Heart left ventricle (tissue), 16 donors: ENCODE data around the gene ECHS1. TPM values are rescaled to one million over a fixed set of nuclear protein-coding genes. Genes with fewer than 3 reads are reported as not detected.

ENCODE experiments used
- ATAC-seq, 4 donors: fragments of 200-7000 bp; cut with Tn5 transposase; one replicate each; pipeline ENCODE4 v1.9.1; 2020 to 2022; ENCODE audit warnings: moderate library complexity in 4 of 4, mild to moderate bottlenecking in 3 of 4, moderate number of reproducible peaks in 1 of 4
- DNase-seq, 5 donors: peaks; one replicate each; pipeline ENCODE4 v3.0.0-alpha.2; 2020
- H3K27ac ChIP-seq, 12 donors: fragments of 200-600 bp; sonication (generic) in 4 of 12; one replicate each; pipeline versions ENCODE4 v1.5.0 to v1.8.0; 2016 to 2022; ENCODE audit warnings: mild to moderate bottlenecking in 2 of 12
- H3K27me3 ChIP-seq, 9 donors: fragments of 200-600 bp; sonication (generic) in 2 of 9; one replicate each; pipeline versions ENCODE4 v1.5.1 to v1.8.0; 2016 to 2022; ENCODE audit warnings: mild to moderate bottlenecking in 3 of 9
- H3K36me3 ChIP-seq, 9 donors: fragments of 200-600 bp; sonication (generic) in 2 of 9; one replicate each; pipeline versions ENCODE4 v1.5.0 to v1.8.0; 2018 to 2022; ENCODE audit warnings: mild to moderate bottlenecking in 2 of 9
- H3K4me1 ChIP-seq, 12 donors: fragments of 200-600 bp; sonication (generic) in 4 of 12; one replicate each; pipeline versions ENCODE4 v1.5.0 to v1.8.0; 2016 to 2022; ENCODE audit warnings: mild to moderate bottlenecking in 3 of 12
- H3K4me3 ChIP-seq, 12 donors: fragments of 200-600 bp; sonication (generic) in 4 of 12; one replicate each; pipeline versions ENCODE4 v1.5.0 to v1.8.0; 2017 to 2022; ENCODE audit warnings: mild to moderate bottlenecking in 9 of 12, moderate library complexity in 4 of 12
- H3K9me3 ChIP-seq, 12 donors: fragments of 200-600 bp; sonication (generic) in 4 of 12; one replicate each; pipeline versions ENCODE4 v1.5.0 to v1.8.0; 2016 to 2022; ENCODE audit warnings: mild to moderate bottlenecking in 1 of 12
- POLR2A ChIP-seq, 2 donors: fragments of 450-650 bp; IDR thresholded peaks; one replicate each; pipeline ENCODE4 v1.6.1; 2017; ENCODE audit warnings: antibody characterized with exemption in 2 of 2, mild to moderate bottlenecking in 2 of 2, moderate library complexity in 2 of 2
- whole genome bisulfite sequencing, 4 donors: extraction: QIAGEN DNeasy Blood & Tissue Kit in 2 of 4; methylation state at CpG; one replicate each; pipeline versions ENCODE4 v1.1.5 to v1.1.7; 2013 to 2018; 5-methylcytosine and 5-hydroxymethylcytosine counted together
- intact Hi-C, 10 donors: fragments of 100-400 bp; cut with DNase I; formaldehyde crosslinking; loops; one replicate each; pipeline versions ENCODE4 v1.11.1 to v1.14.2; 2022
- polyA plus RNA-seq, 2 donors: library from polyadenylated mRNA; stranded (reverse); fragments of 200-250 nt; gene quantifications; one replicate each; pipeline ENCODE4 v1.2.3, GENCODE V29; 2013
- total RNA-seq, 9 donors: library from RNA; depleted of rRNA in 2 of 9; stranded (reverse); fragments of >200 nt in 2 of 9; fragmentation: NEBNext Ultra II Directional in 3 of 9; extraction: Animal tissue kit (Norgen Biotek cat#: 25700) in 3 of 9; gene quantifications; one replicate each; pipeline versions ENCODE4 v1.1.0 to v1.2.4, GENCODE V29; 2016 to 2023
- TF ChIP-seq, protein P1 (sequence below), 12 donors: fragments of 200-600 bp; sonication (generic) in 4 of 12; IDR thresholded peaks; one replicate each; pipeline versions ENCODE4 v1.5.0 to v1.8.0; 2018 to 2022; ENCODE audit warnings: antibody characterized with exemption in 12 of 12, mild to moderate bottlenecking in 5 of 12
- donor health status: ischemic (EF 13 %, LVEDD 7.1; RV severe dilation, severe dysfunction).
- donor health status: healthy with polysubstance abuse.
- donor health status: DM: no; HTN: yes; CAD: no.
- donor health status: DM: no; HTN: no; CAD: no.
- donor health status: ischemic (EF 25% LVEDD 6.9; RV normal size, moderate dysfunction).
- donor health status: ischemic (EF 25% LVEDD 5.7; RV mildly dilated, moderate dysfunction).
- donor health status: healthy.
- donor health status: DM: yes; HTN: yes; CAD: no.
- donor health status: ischemic (EF 35%, LVEDD 5.7; RV mildly dilated, moderate dysfunction).
- donor health status: nonischemic (EF 11% LVEDD 7.7; RV severe dilation, severe dysfunction).
- donor health status: DM: yes; HTN: yes; CAD: no.
- donor health status: PGD.
- donor health status: ischemic (EF 29% LVEDD 5.4; RV normal size, mild dysfunction).
- donor health status: nonischemic (EF 23%, LVEDD 6.1; RV moderate dilation, normal function).

The ECHS1 gene
- total and polyA plus RNA-seq, 11 donors: 132 to 303 (median 201) TPM

DNA sequence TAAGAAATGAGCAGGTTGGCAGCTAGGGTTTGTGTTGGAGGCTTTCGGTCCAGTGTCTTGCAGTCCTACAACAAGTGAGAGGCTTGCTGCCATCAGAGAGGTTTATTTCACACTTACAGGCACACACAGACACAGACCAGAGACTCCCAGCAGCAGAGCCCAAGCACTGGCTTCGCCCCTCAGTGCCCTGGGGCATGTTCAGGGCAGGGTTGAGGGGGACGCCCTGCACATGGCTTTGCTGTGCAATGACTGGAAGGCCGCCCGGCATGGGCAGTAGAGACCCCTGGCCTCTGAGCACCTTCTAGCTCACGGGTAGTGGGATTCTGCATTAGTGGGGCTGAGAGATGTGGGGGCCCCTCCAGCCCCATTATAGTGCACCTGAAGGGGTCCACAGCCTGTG, 47.4 kb upstream of the ECHS1 start:
- TF ChIP-seq POLR2A (IDR thresholded peaks at IDR 0.05): no peak
- TF ChIP-seq, protein P1, sequence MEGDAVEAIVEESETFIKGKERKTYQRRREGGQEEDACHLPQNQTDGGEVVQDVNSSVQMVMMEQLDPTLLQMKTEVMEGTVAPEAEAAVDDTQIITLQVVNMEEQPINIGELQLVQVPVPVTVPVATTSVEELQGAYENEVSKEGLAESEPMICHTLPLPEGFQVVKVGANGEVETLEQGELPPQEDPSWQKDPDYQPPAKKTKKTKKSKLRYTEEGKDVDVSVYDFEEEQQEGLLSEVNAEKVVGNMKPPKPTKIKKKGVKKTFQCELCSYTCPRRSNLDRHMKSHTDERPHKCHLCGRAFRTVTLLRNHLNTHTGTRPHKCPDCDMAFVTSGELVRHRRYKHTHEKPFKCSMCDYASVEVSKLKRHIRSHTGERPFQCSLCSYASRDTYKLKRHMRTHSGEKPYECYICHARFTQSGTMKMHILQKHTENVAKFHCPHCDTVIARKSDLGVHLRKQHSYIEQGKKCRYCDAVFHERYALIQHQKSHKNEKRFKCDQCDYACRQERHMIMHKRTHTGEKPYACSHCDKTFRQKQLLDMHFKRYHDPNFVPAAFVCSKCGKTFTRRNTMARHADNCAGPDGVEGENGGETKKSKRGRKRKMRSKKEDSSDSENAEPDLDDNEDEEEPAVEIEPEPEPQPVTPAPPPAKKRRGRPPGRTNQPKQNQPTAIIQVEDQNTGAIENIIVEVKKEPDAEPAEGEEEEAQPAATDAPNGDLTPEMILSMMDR (IDR thresholded peaks at IDR 0.05): no peak
- Histone ChIP-seq H3K27me3 (peaks cover 0 to 17% (median 0%) of the 10 kb centered on the region in 9 donors), H3K9me3 (no peaks in the 10 kb centered on the region), H3K4me1 (peaks cover 0 to 10% (median 0%) of the 10 kb centered on the region in 12 donors), H3K36me3 (peaks cover 0 to 34% (median 22%) of the 10 kb centered on the region in 9 donors), H3K4me3 (no peak overlapping the region), H3K27ac (no peak overlapping the region)
- 76 to 97% (median 90%) methylated on average over 4 to 6 of the region's 6 CpGs for WGBS, 4 donors
- ATAC-seq (no peak), DNase-seq (no peak)
- intact Hi-C loops: loop anchor here in 3 of 10 donors (5.0 to 10.0 kb wide), 2 partner anchors 152 to 154 kb away; no protein-coding TSS in a partner anchor

DNA sequence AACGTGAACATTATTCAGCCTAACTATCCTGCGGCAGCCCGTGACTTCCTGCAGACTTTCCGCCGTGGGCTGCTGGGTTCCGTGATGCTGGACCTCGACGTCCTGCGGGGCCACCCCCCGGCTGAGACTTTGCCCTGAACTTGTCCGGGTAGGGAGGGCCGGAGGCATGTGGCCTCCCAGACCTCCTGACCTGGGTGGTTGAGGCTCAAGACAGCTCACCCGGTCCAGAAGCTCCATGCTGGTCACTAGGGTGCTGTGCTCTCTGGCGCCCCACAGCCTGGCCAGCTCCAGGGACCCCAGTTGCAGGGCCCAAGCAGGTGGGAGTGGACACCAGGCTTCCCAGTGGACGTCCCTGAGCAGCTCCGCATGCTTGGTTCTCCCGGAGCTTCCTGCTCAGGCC, 46.9 kb upstream of the ECHS1 start:
- Histone ChIP-seq H3K4me3 (no peak overlapping the region), H3K4me1 (peaks cover 0 to 10% (median 0%) of the 10 kb centered on the region in 12 donors), H3K36me3 (peaks cover 0 to 39% (median 25%) of the 10 kb centered on the region in 9 donors), H3K9me3 (no peaks in the 10 kb centered on the region), H3K27me3 (peaks cover 0 to 17% (median 0%) of the 10 kb centered on the region in 9 donors), H3K27ac (no peak overlapping the region)
- intact Hi-C loops: loop anchor here in 3 of 10 donors (5.0 to 10.0 kb wide), 2 partner anchors 152 to 155 kb away; no protein-coding TSS in a partner anchor
- WGBS, 4 donors: 87 to 93% (median 92%) methylated on average over 3 to 17 of the region's 17 CpGs
- ATAC-seq (no peak), DNase-seq (no peak)
- TF ChIP-seq, protein P1 (IDR thresholded peaks at IDR 0.05): no peak
- no peak for TF ChIP-seq POLR2A (IDR thresholded peaks at IDR 0.05)

DNA sequence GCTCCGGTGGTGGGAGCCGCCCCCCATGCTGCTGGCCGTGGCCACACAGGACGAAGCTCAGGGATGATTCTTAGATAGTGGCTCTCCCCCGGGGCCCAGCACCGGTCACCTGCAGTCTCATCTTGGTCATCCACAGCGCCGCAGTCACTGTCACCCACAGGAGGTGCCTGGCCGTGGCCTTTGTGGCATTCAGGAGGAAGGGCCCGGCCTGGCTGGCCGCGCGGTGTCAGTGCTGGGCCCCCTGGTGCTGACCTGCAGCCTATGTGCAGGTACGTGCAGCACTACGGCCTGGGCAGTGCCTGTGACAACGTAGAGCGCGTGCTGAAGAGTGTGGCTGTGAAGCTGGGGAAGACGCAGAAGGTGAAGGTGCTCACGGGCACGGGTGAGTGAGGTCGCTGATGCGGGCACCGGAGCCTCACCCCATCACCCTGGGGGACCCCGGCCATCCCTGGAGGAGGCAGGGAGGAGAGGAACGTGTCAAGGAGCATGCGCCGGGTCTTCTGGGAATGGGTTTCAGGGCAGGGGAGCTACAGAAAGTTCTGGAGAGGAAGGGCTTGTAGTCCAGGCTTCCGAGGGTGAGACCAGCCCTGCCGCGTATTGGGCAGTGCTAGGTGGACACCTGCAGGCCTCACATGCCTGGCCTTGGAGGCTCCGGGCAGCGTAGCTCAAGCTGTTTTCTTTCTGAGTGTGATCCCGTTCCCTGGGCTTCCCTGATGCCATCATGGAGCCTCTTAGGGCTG, 46.2 kb upstream of the ECHS1 start:
- 90 to 96% (median 93%) methylated on average over 31 to 34 of the region's 34 CpGs for WGBS, 4 donors
- no peak overlapping the region for H3K27ac ChIP-seq
- intact Hi-C loops: no loop called here
- H3K4me3 ChIP-seq: no peak overlapping the region
- peaks cover 0 to 42% (median 25%) of the 10 kb centered on the region in 9 donors for H3K36me3 ChIP-seq
- DNase-seq (no peak), ATAC-seq (no peak)
- peaks cover 0 to 10% (median 0%) of the 10 kb centered on the region in 12 donors for H3K4me1 ChIP-seq
- H3K27me3 ChIP-seq: peaks cover 0 to 17% (median 0%) of the 10 kb centered on the region in 9 donors
- no peak for TF ChIP-seq POLR2A (IDR thresholded peaks at IDR 0.05)
- TF ChIP-seq, protein P1 (IDR thresholded peaks at IDR 0.05): no peak
- no peaks in the 10 kb centered on the region for H3K9me3 ChIP-seq

DNA sequence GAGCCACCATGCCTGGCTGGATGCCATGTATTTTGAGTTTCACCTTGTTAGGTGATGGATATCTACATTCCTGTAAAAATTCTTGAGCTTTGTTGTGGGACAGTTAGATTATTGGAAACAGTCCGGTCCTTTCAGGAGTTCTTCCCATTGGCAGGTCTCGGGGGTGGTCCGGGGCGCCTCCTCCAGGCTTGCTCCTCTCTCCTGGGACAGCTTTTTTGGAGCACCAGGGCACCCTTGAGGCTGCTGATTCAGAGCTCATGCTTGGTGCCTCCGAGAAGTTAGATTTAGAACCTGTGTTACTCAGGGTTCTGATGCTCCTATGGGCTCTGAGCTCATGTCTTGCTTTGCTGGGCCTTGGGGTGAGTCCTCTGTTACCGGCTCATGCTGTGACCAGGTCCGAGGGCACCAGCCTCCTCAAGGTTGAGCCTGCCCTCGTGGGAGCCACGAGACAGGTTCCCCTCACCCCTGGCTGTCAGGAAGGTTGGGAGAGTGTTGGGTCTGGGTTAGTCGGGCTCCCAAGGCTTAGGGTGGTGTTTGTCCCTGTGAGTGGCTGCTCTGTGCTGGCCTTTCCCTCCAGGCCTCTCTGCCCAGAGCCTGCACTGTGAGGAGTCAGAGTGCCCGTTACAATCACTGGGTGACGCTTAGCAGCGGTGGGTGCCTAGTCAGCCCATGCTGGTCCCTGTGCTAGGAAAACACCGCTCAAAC, 45.3 kb upstream of the ECHS1 start:
- intact Hi-C loops: no loop called here
- peaks cover 0 to 7% (median 0%) of the 10 kb centered on the region in 12 donors for H3K4me1 ChIP-seq
- DNase-seq (no peak), ATAC-seq (no peak)
- no peak overlapping the region for H3K4me3 ChIP-seq
- peaks cover 0 to 15% (median 0%) of the 10 kb centered on the region in 9 donors for H3K27me3 ChIP-seq
- WGBS, 4 donors: 92 to 97% (median 96%) methylated on average over 14 of the region's 14 CpGs
- no peak overlapping the region for H3K27ac ChIP-seq
- peaks cover 0 to 1% (median 0%) of the 10 kb centered on the region in 12 donors for H3K9me3 ChIP-seq
- TF ChIP-seq, protein P1 (IDR thresholded peaks at IDR 0.05): no peak
- TF ChIP-seq POLR2A (IDR thresholded peaks at IDR 0.05): no peak
- peaks cover 0 to 43% (median 28%) of the 10 kb centered on the region in 9 donors for H3K36me3 ChIP-seq
